ENCODE results near the gene SHROOM1. TPM values are rescaled to one million over a fixed set of nuclear protein-coding genes. Genes with fewer than 3 reads are reported as not detected.
A peak's percentile ranks its signal among the peaks of the same experiment; 100 is the strongest.

Gene SHROOM1
- polyA plus RNA-seq, 6 donors from 2014 or later = 0.26 TPM; not detected in 5

DNA sequence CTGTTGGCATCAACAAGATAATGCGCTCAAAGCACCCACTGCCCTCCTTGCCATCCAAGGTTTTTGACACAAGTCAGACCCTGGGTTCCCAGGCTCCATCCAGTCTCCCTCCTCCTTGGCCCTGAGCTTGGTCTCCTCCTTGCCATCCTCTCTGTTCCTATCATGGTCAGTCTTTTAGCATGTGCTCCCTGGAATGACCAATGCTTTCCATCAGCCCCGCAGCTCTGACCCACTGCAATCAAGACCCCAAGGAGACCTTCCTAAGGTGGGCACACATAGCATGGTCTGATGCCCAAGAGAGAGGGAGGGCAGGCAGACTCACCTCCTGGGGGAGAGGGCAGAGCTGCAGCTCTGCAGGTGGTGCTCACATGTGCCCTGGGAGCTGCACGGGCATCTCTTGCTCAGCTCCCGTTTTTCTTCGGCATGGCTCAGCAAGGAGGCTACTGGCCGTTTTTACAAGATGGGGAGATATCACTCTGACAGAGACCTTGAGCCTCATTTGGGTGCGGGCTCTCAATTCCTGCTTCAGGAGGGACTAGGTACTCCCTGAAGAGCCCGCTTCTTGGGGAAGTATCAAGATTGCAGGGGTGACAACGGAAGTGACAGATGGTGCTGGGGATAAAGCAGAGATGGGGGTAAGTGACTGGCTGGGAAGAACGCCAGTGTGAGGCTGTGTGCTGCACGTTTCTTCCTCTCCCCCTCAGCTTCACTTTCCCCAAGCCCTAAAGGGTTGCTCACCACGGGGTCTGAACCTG lies 56.7 kb downstream of the SHROOM1 start:
- no peak for DNase-seq
- peaks cover 7 to 11% (median 10%) of the 10 kb centered on the region in 3 donors for H3K4me1 Mint-ChIP-seq
- H3K36me3 Mint-ChIP-seq = no peaks in the 10 kb centered on the region
- H3K9me3 Mint-ChIP-seq = no peaks in the 10 kb centered on the region
- no peak for ATAC-seq (ENCODE audit: low read depth in 2 of 2)
- peak overlapping the region in 1 of 6 donors; percentile 39 for H3K27ac Mint-ChIP-seq
- H3K27me3 Mint-ChIP-seq = peaks cover 38 to 49% (median 40%) of the 10 kb centered on the region in 3 donors
- H3K4me3 Mint-ChIP-seq = peak overlapping the region in 1 of 8 donors; percentile 40

DNA sequence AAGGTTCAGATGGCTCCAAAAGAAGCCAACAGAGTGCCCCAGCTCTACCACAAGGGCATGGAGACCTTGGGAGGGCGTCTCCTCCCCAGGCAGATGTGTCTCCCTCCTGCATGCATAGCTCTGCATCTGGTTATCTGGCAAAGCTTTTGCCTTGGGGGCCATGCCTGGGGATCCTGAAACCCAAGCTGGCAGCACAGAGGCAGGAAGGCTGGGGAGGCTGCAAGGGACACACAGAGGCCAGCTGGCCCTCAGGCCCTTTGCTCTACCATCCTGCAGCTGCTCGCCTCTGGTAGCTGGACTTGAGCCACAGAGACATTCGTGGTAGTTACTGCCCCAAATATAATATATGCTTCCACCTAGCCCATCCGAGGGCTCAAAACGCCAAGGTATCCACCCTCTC lies 57.3 kb downstream of the SHROOM1 start:
- Mint-ChIP-seq H3K36me3 (no peaks in the 10 kb centered on the region), H3K27ac (no peak overlapping the region), H3K27me3 (peaks cover 32 to 49% (median 37%) of the 10 kb centered on the region in 3 donors), H3K4me1 (peaks cover 3 to 8% (median 4%) of the 10 kb centered on the region in 3 donors), H3K4me3 (peak overlapping the region in 1 of 8 donors; percentile 40), H3K9me3 (no peaks in the 10 kb centered on the region)
- ATAC-seq (ENCODE audit: low read depth in 2 of 2) (no peak), DNase-seq (no peak)

DNA sequence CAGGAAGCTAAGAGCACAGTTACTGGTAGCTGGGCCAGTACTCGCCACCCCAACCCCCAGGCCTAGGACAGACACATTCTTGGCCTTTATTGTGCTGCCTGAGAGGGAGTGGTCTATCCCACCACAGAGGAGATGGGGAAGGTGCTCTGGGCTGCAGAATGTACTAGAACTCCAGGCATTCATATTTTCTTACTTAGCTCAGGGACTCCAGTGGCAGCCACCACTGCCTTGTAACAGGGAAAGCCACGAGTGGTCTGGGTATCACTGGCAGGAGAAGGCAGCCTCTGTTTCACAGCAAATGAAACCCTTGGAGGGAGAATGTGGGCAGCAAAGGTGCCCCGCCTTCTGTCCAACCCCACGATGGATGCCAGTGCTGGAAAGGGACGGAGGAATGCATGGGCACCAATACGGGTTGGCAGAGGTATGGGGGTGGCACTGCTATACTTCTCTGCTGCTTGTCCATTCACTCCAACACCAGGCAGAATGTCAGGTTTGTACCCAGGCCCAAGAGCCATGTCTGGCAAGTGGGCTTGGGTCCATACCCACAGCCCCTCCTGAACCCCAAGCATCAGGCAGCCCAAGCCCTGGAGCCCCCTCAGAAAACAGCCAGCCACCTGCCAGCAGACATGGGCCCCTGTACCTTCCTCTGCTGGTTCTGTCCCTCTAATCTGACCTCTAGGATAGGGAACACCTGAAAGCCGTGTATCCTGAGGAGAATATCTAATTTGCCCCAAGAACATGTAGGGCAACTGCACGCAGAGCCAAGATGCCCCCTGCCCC lies 58.0 kb downstream of the SHROOM1 start:
- H3K9me3 Mint-ChIP-seq = no peaks in the 10 kb centered on the region
- peaks cover 0 to 4% (median 0%) of the 10 kb centered on the region in 3 donors for H3K4me1 Mint-ChIP-seq
- no peak for DNase-seq
- H3K36me3 Mint-ChIP-seq = no peaks in the 10 kb centered on the region
- peak overlapping the region in 1 of 8 donors; percentile 22 for H3K4me3 Mint-ChIP-seq
- H3K27me3 Mint-ChIP-seq = peaks cover 27 to 50% (median 33%) of the 10 kb centered on the region in 3 donors
- ATAC-seq (ENCODE audit: low read depth in 2 of 2) = no peak
- H3K27ac Mint-ChIP-seq = peak overlapping the region in 1 of 6 donors; percentile 80

Other genes starting within 250 kb of the SHROOM1 start
- not detected for gene IL13, start 172.5 kb downstream of the SHROOM1 start, polyA plus RNA-seq (ENCODE audit: low read depth in 6 of 6)
- gene IL4, start 156.7 kb downstream of the SHROOM1 start, polyA plus RNA-seq (ENCODE audit: low read depth in 6 of 6) = not detected
- 10 to 100 TPM in 1 of 6 donors, 1 to 10 TPM in 5; 4.3 to 10.2 (median 7.3) TPM for gene KIF3A, start 93.1 kb downstream of the SHROOM1 start, polyA plus RNA-seq (ENCODE audit: low read depth in 6 of 6)
- gene CCNI2, start 83.2 kb downstream of the SHROOM1 start, polyA plus RNA-seq (ENCODE audit: low read depth in 6 of 6) = not detected
- under 1 TPM in 4 of 6 donors, not detected in 2; 0.11 to 0.27 (median 0.22) TPM for gene SEPTIN8, start 53.4 kb downstream of the SHROOM1 start, polyA plus RNA-seq (ENCODE audit: low read depth in 6 of 6)
- not detected for gene SOWAHA, start 17.3 kb downstream of the SHROOM1 start, polyA plus RNA-seq (ENCODE audit: low read depth in 6 of 6)
- under 1 TPM in 2 of 6 donors, not detected in 4; 0.14 to 0.45 TPM for gene GDF9, start 35.8 kb upstream of the SHROOM1 start, polyA plus RNA-seq (ENCODE audit: low read depth in 6 of 6)
- gene UQCRQ, start 36.0 kb upstream of the SHROOM1 start, polyA plus RNA-seq (ENCODE audit: low read depth in 6 of 6) = 100 to 1,000 TPM; 413 to 500 (median 433) TPM
- gene LEAP2, start 43.0 kb upstream of the SHROOM1 start, polyA plus RNA-seq (ENCODE audit: low read depth in 6 of 6) = 1 to 10 TPM; 1.6 to 3.2 (median 2.2) TPM
- gene AFF4, start 133.0 kb upstream of the SHROOM1 start, polyA plus RNA-seq (ENCODE audit: low read depth in 6 of 6) = 10 to 100 TPM; 44.4 to 79.0 (median 52.1) TPM
- 100 to 1,000 TPM in 5 of 6 donors, 10 to 100 TPM in 1; 87.0 to 209 (median 123) TPM for gene ZCCHC10, start 195.9 kb upstream of the SHROOM1 start, polyA plus RNA-seq (ENCODE audit: low read depth in 6 of 6)
- gene HSPA4, start 221.4 kb upstream of the SHROOM1 start, polyA plus RNA-seq (ENCODE audit: low read depth in 6 of 6) = 100 to 1,000 TPM in 2 of 6 donors, 10 to 100 TPM in 4; 92.4 to 113 (median 96.2) TPM